Pancreas (tissue), 10 donors: ENCODE results near the gene CCBE1. TPM values are rescaled to one million over a fixed set of nuclear protein-coding genes. Genes with fewer than 3 reads are reported as not detected.

ENCODE experiments used
- ATAC-seq, 4 donors: fragments of 200-7000 bp; cut with Tn5 transposase; one replicate each; pipeline versions ENCODE4 v1.8.0 to v1.9.1; 2020; ENCODE audit warnings: mild to moderate bottlenecking in 4 of 4, moderate library complexity in 4 of 4
- DNase-seq, 6 donors: peaks; one replicate each; pipeline ENCODE4 v3.0.0-alpha.2; 2020
- FAIRE-seq: peaks from 2 replicates; lab custom pipeline; 2012; peaks lifted over from hg19 to GRCh38; lab: Jason Lieb, UNC
- H3K27ac ChIP-seq, 4 donors: fragments of 200-600 bp; sonication (generic); 1 replicate in 3 of 4; 2 replicates in 1 of 4; pipeline versions ENCODE4 v1.5.0 to v1.8.0; 2020
- H3K27me3 ChIP-seq, 4 donors: fragments of 200-600 bp; one replicate each; pipeline ENCODE4 v1.8.0; 2021
- H3K36me3 ChIP-seq, 3 donors: fragments of 200-600 bp; sonication (generic) in 1 of 3; one replicate each; pipeline versions ENCODE4 v1.5.0 to v1.8.0; 2020 to 2021
- H3K4me1 ChIP-seq, 3 donors: fragments of 200-600 bp; one replicate each; pipeline ENCODE4 v1.8.0; 2021
- H3K4me3 ChIP-seq, 4 donors: fragments of 200-600 bp; sonication (generic) in 2 of 4; one replicate each; pipeline versions ENCODE4 v1.5.0 to v1.8.0; 2020 to 2021
- H3K9me3 ChIP-seq, 4 donors: fragments of 200-600 bp; one replicate each; pipeline ENCODE4 v1.8.0; 2021
- WGBS, 2 donors: extraction: QIAGEN DNeasy Blood & Tissue Kit; methylation state at CpG; one replicate each; pipeline ENCODE4 v1.1.7; 2013; 5-methylcytosine and 5-hydroxymethylcytosine counted together
- intact Hi-C, 3 donors: fragments of 100-400 bp; cut with DNase I; formaldehyde crosslinking; loops; one replicate each; pipeline versions ENCODE4 v1.11.1 to v1.14.2; 2022
- polyA plus RNA-seq, 2 donors: library from polyadenylated mRNA; stranded (reverse); fragments of 200-250 nt; gene quantifications; one replicate each; pipeline ENCODE4 v1.2.3, GENCODE V29; 2013
- total RNA-seq, 6 donors: library from RNA; stranded (reverse); fragmentation: NEBNext Ultra II Directional in 4 of 6; extraction: Animal tissue kit (Norgen Biotek cat#: 25700) in 4 of 6; gene quantifications; one replicate each; pipeline versions ENCODE4 v1.2.1 to v1.2.4, GENCODE V29; 2021 to 2023
- TF ChIP-seq, protein P1 (sequence below), 4 donors: fragments of 200-600 bp; sonication (generic) in 3 of 4; IDR thresholded peaks; one replicate each; pipeline versions ENCODE4 v1.5.0 to v1.8.0; 2021; ENCODE audit warnings: antibody characterized with exemption in 4 of 4
- donor health status: healthy with polysubstance abuse.
- donor health status: DM: no; HTN: no; CAD: no; lungs with moderate emphysema.
- donor health status: DM: no; HTN: no; CAD: no.
- donor health status: control.
- donor health status: control.
- donor health status: Bipolar disorder and iron deficiency.
- donor health status: DM: yes; HTN: yes; CAD: no.
- donor health status: DM: no; HTN: no; CAD: no.
- donor health status: DM: no; HTN: no; CAD: no.
- donor health status: DM: yes; HTN: yes; CAD: no.

Gene CCBE1
- total and polyA plus RNA-seq, 8 donors: 0.08 to 1.5 (median 0.59) TPM

DNA sequence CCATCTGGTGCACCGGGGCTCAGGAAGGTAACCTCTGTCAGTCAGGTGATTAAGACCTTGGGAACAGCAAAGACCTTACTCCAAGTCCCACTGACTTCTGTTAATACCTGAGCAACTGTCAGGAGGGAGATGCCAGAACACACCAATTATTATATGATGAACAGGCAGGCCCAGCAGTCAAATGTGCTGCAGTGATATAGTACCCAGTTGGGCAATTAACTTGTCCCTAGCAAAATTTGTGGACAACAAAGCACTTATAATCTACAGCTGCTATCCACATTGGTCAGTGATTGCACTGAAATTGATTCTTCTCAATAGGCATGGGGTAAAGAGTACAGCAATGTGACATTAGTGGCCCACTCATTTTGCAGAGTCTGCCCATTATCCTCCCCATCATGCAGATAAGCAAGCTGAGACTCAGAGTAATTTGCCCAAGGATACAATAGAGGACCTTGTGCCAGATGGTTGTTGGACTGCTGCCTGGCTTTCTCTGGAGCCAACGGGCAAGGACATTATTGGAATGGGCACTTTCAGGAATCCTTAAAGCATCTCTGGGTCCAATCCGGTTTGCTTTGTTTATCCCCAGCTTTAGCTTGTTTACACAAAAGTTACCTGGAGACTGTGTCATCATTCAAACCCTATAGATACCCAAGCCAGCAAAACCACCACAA is 147.6 kb downstream of the CCBE1 start:
- Histone ChIP-seq H3K4me3 (no peak overlapping the region), H3K4me1 (no peaks in the 10 kb centered on the region), H3K9me3 (no peaks in the 10 kb centered on the region), H3K36me3 (no peaks in the 10 kb centered on the region), H3K27ac (no peak overlapping the region), H3K27me3 (no peaks in the 10 kb centered on the region)
- no peak for FAIRE-seq
- DNase-seq: peak in 2 of 6 donors; percentile 37 to 44
- peak in 2 of 4 donors; percentile 30 to 46 for ATAC-seq
- TF ChIP-seq, protein P1, sequence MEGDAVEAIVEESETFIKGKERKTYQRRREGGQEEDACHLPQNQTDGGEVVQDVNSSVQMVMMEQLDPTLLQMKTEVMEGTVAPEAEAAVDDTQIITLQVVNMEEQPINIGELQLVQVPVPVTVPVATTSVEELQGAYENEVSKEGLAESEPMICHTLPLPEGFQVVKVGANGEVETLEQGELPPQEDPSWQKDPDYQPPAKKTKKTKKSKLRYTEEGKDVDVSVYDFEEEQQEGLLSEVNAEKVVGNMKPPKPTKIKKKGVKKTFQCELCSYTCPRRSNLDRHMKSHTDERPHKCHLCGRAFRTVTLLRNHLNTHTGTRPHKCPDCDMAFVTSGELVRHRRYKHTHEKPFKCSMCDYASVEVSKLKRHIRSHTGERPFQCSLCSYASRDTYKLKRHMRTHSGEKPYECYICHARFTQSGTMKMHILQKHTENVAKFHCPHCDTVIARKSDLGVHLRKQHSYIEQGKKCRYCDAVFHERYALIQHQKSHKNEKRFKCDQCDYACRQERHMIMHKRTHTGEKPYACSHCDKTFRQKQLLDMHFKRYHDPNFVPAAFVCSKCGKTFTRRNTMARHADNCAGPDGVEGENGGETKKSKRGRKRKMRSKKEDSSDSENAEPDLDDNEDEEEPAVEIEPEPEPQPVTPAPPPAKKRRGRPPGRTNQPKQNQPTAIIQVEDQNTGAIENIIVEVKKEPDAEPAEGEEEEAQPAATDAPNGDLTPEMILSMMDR (IDR thresholded peaks at IDR 0.05): no peak
- WGBS, 2 donors: 22% methylated on average over 3 of the region's 3 CpGs
- intact Hi-C loops: no loop called here

DNA sequence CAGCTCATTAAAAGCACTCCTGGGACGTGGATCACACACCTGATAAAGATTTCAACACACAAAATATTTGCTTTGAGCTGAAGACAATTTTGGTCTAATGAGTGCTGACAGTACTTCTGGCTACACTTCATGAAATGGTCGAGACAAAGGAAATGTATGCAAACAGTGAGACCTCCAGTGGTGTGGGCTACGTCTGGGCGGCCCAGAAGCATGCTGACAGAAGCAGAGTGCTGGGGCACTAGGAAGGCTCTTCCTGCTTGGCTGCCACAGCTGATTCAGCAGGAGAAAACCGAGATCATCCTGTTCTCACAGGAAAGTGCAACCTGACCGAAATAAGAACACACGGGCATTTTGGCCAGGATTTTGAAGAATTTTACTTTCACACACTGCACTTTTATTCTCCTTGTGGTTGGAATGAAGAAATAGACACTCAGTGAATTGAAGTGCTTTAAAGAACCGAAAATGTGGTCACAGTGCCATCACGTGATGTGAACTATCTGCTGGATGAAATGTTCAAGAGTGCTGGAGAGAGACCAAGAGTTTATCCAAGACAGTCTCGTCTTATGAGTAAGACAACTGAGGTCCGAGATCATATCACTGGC is 149.5 kb downstream of the CCBE1 start:
- WGBS, 2 donors: 31 to 36% methylated on average over 11 of the region's 11 CpGs
- no peaks in the 10 kb centered on the region for H3K36me3 ChIP-seq
- FAIRE-seq (no peak), ATAC-seq (no peak), DNase-seq (no peak)
- no peak overlapping the region for H3K27ac ChIP-seq
- H3K9me3 ChIP-seq: no peaks in the 10 kb centered on the region
- no peaks in the 10 kb centered on the region for H3K27me3 ChIP-seq
- no peaks in the 10 kb centered on the region for H3K4me1 ChIP-seq
- TF ChIP-seq, protein P1 (IDR thresholded peaks at IDR 0.05): no peak
- no peak overlapping the region for H3K4me3 ChIP-seq
- intact Hi-C loops: no loop called here

DNA sequence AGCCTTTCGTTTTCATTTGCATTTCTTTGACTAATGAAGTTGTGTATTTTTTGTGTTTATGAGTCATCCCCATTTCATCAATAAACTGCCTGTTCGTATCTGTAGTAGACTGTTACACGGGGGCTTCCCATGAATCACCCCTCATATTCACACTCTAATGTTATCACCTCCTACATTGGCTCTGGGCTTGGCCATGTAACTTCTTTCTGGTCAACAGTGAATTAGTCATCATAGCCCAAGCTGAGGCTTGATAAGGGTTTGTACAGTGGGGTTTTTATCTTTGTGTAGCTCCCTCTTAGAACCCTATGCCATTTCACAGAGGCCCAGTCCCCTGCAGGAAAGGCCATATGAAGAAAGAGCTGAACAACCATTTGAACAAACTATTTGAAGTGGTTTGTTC is 151.0 kb downstream of the CCBE1 start:
- ATAC-seq: no peak
- Histone ChIP-seq H3K4me1 (no peaks in the 10 kb centered on the region), H3K9me3 (no peaks in the 10 kb centered on the region), H3K36me3 (no peaks in the 10 kb centered on the region), H3K4me3 (no peak overlapping the region), H3K27ac (no peak overlapping the region), H3K27me3 (no peaks in the 10 kb centered on the region)
- TF ChIP-seq, protein P1 (IDR thresholded peaks at IDR 0.05): no peak
- whole genome bisulfite sequencing, 2 donors: 45 to 65% methylated on average over 3 of the region's 3 CpGs
- intact Hi-C loops: no loop called here
- FAIRE-seq: no peak
- DNase-seq: no peak

DNA sequence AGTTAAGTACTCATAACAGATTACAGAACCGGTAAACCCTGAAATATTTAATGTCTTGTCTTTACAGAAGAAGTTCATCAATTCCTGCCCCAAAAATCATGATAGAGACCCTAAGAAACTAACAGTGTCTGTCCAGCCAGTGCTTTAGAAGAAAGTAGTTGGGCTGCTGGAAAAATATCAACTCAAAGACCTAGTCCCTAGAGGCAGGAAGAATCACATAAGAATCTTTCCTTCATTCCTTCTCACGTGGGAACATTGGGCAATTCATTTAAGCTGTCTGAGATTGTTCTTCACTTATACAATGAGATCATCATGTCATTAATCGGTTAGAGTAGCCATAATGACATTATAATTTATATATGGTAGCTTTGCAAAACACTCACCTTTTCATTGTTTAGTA is 156.4 kb downstream of the CCBE1 start:
- Histone ChIP-seq H3K27ac (no peak overlapping the region), H3K36me3 (no peaks in the 10 kb centered on the region), H3K9me3 (no peaks in the 10 kb centered on the region), H3K4me3 (no peak overlapping the region), H3K27me3 (no peaks in the 10 kb centered on the region), H3K4me1 (no peaks in the 10 kb centered on the region)
- DNase-seq (no peak), ATAC-seq (no peak), FAIRE-seq (no peak)
- 30 to 37% methylated on average over 3 of the region's 3 CpGs for WGBS, 2 donors
- TF ChIP-seq, protein P1 (IDR thresholded peaks at IDR 0.05): no peak
- intact Hi-C loops: no loop called here

DNA sequence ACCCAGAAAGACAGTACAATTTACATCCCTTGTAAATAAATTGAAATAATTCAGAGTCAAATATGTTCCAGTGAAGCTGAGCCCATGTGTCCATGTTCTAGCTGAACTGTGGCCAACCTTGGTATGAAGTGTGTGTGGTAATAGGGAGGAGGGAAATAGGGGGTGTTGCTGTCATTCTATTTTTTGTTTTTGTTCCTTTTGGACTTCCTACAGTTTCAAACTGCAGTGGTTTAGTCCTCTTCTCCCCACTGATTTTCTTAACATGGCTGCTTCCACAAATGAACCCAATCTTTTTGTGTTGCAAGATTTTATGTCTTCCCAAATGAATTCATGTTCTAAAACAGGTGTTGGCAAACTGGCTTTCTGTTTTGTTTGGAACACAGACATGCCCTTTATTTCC is 156.9 kb downstream of the CCBE1 start:
- Histone ChIP-seq H3K4me3 (no peak overlapping the region), H3K36me3 (no peaks in the 10 kb centered on the region), H3K9me3 (no peaks in the 10 kb centered on the region), H3K27ac (no peak overlapping the region), H3K4me1 (no peaks in the 10 kb centered on the region), H3K27me3 (no peaks in the 10 kb centered on the region)
- TF ChIP-seq, protein P1 (IDR thresholded peaks at IDR 0.05): no peak
- no peak for FAIRE-seq
- no peak for DNase-seq
- intact Hi-C loops: no loop called here
- ATAC-seq: no peak
